BLaER1 (cell line): ENCODE data around the gene EYS.

ENCODE experiments used
- H3K27ac ChIP-seq: shearing (Covaris generic); formaldehyde crosslinking; 2 replicates; pipeline ENCODE4 v1.8.1; 2022
- H3K27me3 ChIP-seq: shearing (Covaris generic); formaldehyde crosslinking; 2 replicates; pipeline ENCODE4 v1.8.1; 2022
- H3K36me3 ChIP-seq: shearing (Covaris generic); formaldehyde crosslinking; 2 replicates; pipeline ENCODE4 v1.8.1; 2022
- H3K4me1 ChIP-seq: shearing (Covaris generic); formaldehyde crosslinking; 2 replicates; pipeline ENCODE4 v1.8.1; 2022
- H3K4me2 ChIP-seq: shearing (Covaris generic); formaldehyde crosslinking; 2 replicates; pipeline ENCODE4 v1.8.1; 2022
- H3K4me3 ChIP-seq: shearing (Covaris generic); formaldehyde crosslinking; 2 replicates; pipeline ENCODE4 v1.8.1; 2022
- H3K9ac ChIP-seq: shearing (Covaris generic); formaldehyde crosslinking; 2 replicates; pipeline ENCODE4 v1.8.1; 2022
- H3K9me3 ChIP-seq: shearing (Covaris generic); formaldehyde crosslinking; 2 replicates; pipeline ENCODE4 v1.8.1; 2022
- H4K20me1 ChIP-seq: shearing (Covaris generic); formaldehyde crosslinking; 2 replicates; pipeline ENCODE4 v1.8.1; 2022
- Cebpa-rat ChIP-seq: shearing (Covaris generic); IDR thresholded peaks from 2 replicates; pipeline ENCODE4 v1.8.1; 2022

Gene EYS

GRCh38 chr6:63795826-63796225, 1911.2 kb downstream of the EYS start:
- TF ChIP-seq Cebpa-rat, result no peak
- Histone ChIP-seq H3K36me3 (no peaks in the 10 kb centered on the region), H3K4me2 (peak overlapping the region; percentile 58), H3K4me1 (peaks cover 35% of the 10 kb centered on the region), H4K20me1 (no peaks in the 10 kb centered on the region), H3K27ac (no peak overlapping the region), H3K27me3 (no peaks in the 10 kb centered on the region), H3K9ac (no peak overlapping the region), H3K4me3 (no peak overlapping the region), H3K9me3 (no peaks in the 10 kb centered on the region)

DNA sequence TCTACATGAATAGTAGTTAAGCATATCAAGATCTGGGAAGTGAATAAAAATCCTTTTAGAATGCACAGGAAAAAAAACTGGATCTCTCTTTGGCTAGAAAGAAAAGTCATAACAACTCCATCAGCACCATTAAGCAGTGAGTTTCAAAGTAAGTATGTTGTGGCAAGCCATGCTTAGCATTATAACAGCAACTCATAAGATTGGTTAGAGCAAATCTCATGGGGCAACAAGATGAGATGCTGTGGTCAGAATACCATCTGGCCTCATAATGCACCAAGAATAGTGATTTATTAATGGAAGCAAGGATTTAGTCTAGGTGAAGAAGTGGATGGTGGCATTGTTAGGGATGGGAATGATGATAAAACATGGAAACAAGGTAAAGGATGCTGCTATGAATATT, 1912.0 kb downstream of the EYS start:
- no peaks in the 10 kb centered on the region for H3K9me3 ChIP-seq
- no peak for TF ChIP-seq Cebpa-rat
- no peak overlapping the region for H3K9ac ChIP-seq
- H4K20me1 ChIP-seq, result no peaks in the 10 kb centered on the region
- H3K4me1 ChIP-seq, result peaks cover 35% of the 10 kb centered on the region
- H3K27ac ChIP-seq, result no peak overlapping the region
- H3K36me3 ChIP-seq, result no peaks in the 10 kb centered on the region
- H3K4me3 ChIP-seq, result no peak overlapping the region
- H3K27me3 ChIP-seq, result no peaks in the 10 kb centered on the region
- peak overlapping the region; percentile 58 for H3K4me2 ChIP-seq

DNA sequence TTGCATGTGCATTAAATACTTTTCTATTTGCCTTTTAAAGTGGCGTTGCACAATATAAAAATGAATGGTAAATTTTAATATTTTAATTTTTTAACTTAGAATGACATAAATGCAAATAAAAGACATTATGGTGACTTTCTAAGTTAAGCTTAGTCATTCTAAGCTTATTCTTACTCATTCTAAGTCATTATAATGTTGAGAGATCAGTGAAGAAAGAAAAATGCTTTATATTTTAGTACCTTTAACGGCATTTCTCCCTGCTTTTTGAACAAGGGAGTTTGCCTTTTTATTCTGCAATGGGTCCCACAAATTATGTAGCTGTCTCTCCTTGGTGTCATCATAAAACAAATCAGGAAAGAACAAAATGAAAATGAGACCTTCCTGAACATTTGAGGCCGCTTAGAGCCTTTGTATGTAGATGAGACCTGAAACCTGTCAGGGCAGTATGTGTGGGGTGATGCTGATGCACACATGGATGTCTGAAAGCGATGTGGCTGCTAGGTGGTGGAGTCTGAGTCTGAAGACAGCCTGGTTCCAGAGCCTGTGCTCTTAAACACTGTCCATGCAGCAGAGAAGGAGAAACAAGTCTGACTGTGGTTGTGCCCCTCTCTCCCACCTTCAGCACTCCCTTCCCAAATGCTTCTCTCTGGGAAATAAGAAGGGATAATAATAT, 1913.4 kb downstream of the EYS start:
- Histone ChIP-seq H3K4me2 (peak overlapping the region; percentile 58; the same call in 1 of the 2 replicates), H3K4me3 (no peak overlapping the region), H3K27ac (no peak overlapping the region), H3K9me3 (no peaks in the 10 kb centered on the region), H3K36me3 (no peaks in the 10 kb centered on the region), H3K27me3 (no peaks in the 10 kb centered on the region), H3K4me1 (peaks cover 35% of the 10 kb centered on the region), H3K9ac (no peak overlapping the region), H4K20me1 (no peaks in the 10 kb centered on the region)
- no peak for TF ChIP-seq Cebpa-rat

DNA sequence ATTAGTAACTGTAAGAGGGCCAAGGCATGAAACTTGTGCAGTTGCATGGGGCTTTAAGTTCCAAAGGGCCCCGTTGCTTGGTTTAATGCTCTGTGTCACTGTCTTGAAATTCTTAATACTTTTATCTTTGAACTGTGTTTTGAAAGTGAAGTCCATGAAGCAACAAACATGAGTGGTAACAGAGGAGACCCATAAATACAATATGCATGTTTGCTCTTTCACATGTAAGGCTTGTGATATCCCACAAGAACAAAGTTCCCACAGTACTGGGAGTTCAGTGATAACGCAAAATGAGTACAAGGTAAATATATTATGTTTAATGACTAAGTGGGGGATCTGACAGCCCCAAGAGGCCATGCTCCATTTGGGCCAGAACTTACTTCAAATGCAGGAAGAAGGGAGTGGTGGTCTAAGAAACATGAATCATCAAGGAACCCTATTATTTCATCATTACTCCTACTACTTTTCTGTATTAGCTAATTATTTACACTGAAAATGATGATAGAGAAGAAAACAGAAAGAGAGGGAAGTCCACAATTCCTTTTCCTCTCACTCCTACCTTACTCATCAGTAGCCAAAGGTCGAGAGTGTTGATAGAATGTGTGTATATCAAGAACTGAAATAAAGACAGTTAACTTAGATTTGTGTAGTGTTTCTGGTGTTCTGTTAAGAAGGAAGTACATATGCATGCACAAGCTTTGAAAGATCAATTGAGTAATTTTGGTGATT, 1914.1 kb downstream of the EYS start:
- Histone ChIP-seq H3K4me2 (no peak overlapping the region), H3K9ac (no peak overlapping the region), H3K4me1 (peaks cover 29% of the 10 kb centered on the region), H3K36me3 (no peaks in the 10 kb centered on the region), H3K9me3 (no peaks in the 10 kb centered on the region), H3K27me3 (no peaks in the 10 kb centered on the region), H3K4me3 (no peak overlapping the region), H4K20me1 (no peaks in the 10 kb centered on the region), H3K27ac (no peak overlapping the region)
- no peak for TF ChIP-seq Cebpa-rat

DNA sequence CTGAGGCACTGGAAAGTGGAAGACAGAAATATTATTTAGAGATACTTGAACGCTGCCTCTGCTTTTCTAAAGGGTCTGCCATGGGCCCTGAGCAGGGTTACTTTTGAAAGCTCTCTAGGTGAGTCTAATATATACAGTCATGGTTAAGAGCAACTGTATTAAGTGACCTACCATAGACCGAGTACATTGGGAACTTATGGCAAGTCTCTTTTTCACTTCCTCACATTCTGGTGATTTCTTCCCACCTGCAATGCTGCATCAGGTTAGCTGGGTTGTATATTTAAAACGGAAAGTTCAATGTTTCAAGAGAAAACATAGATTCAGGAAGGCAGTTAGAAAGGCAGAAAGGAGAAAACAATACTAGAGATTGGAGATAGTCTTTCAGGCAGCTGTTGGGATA, 1916.7 kb downstream of the EYS start:
- H3K4me1 ChIP-seq, result peaks cover 18% of the 10 kb centered on the region
- H4K20me1 ChIP-seq, result no peaks in the 10 kb centered on the region
- no peak overlapping the region for H3K9ac ChIP-seq
- H3K9me3 ChIP-seq, result no peaks in the 10 kb centered on the region
- H3K4me3 ChIP-seq, result no peak overlapping the region
- no peaks in the 10 kb centered on the region for H3K27me3 ChIP-seq
- TF ChIP-seq Cebpa-rat, result no peak
- no peaks in the 10 kb centered on the region for H3K36me3 ChIP-seq
- H3K4me2 ChIP-seq, result no peak overlapping the region
- no peak overlapping the region for H3K27ac ChIP-seq

- no peak overlapping the region for H3K4me2 ChIP-seq
- no peak for TF ChIP-seq Cebpa-rat
- no peaks in the 10 kb centered on the region for H4K20me1 ChIP-seq
- H3K27ac ChIP-seq, result no peak overlapping the region
- H3K9me3 ChIP-seq, result no peaks in the 10 kb centered on the region
- H3K4me3 ChIP-seq, result no peak overlapping the region
- no peaks in the 10 kb centered on the region for H3K27me3 ChIP-seq
- H3K4me1 ChIP-seq, result peaks cover 18% of the 10 kb centered on the region
- no peaks in the 10 kb centered on the region for H3K36me3 ChIP-seq
- no peak overlapping the region for H3K9ac ChIP-seq
Measured at GRCh38 chr6:63789699-63790098, 1917.3 kb downstream of the EYS start.

- no peaks in the 10 kb centered on the region for H4K20me1 ChIP-seq
- no peak overlapping the region for H3K4me3 ChIP-seq
- H3K36me3 ChIP-seq, result no peaks in the 10 kb centered on the region
- no peak overlapping the region for H3K4me2 ChIP-seq
- TF ChIP-seq Cebpa-rat, result no peak
- H3K9me3 ChIP-seq, result no peaks in the 10 kb centered on the region
- H3K4me1 ChIP-seq, result peaks cover 18% of the 10 kb centered on the region
- H3K27ac ChIP-seq, result no peak overlapping the region
- H3K9ac ChIP-seq, result no peak overlapping the region
- H3K27me3 ChIP-seq, result no peaks in the 10 kb centered on the region
Measured at GRCh38 chr6:63788569-63788968, 1918.5 kb downstream of the EYS start.

GRCh38 chr6:63787021-63787420, 1920.0 kb downstream of the EYS start:
- no peak overlapping the region for H3K27ac ChIP-seq
- H4K20me1 ChIP-seq, result no peaks in the 10 kb centered on the region
- H3K9me3 ChIP-seq, result no peaks in the 10 kb centered on the region
- no peak overlapping the region for H3K9ac ChIP-seq
- no peak overlapping the region for H3K4me2 ChIP-seq
- no peak for TF ChIP-seq Cebpa-rat
- peaks cover 24% of the 10 kb centered on the region for H3K4me1 ChIP-seq
- no peaks in the 10 kb centered on the region for H3K36me3 ChIP-seq
- H3K27me3 ChIP-seq, result no peaks in the 10 kb centered on the region
- no peak overlapping the region for H3K4me3 ChIP-seq

DNA sequence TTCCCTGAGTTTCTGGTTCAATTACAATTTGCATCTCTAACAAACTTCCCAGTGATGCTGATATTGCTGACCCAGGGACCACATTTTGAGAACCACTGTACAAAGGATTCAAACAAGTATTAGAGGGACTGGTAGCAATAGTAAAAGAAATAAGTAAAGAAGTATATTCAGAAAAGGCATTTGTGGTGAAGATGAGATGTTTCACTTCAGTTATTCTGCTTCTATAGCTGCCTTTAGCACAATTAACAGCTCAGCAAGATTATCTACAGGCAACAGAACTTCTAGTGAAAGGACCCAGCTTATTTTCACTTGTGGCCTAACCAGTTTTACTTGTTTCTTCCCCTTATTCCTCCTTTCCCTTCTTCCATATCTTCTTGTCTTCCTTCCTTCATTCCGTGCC, 1922.0 kb downstream of the EYS start:
- Histone ChIP-seq H3K36me3 (no peaks in the 10 kb centered on the region), H3K27me3 (no peaks in the 10 kb centered on the region), H3K9ac (no peak overlapping the region), H3K4me3 (no peak overlapping the region), H4K20me1 (no peaks in the 10 kb centered on the region), H3K9me3 (peaks cover 7% of the 10 kb centered on the region), H3K4me2 (peak overlapping the region; percentile 56), H3K4me1 (peaks cover 24% of the 10 kb centered on the region), H3K27ac (no peak overlapping the region)
- no peak for TF ChIP-seq Cebpa-rat

- Histone ChIP-seq H3K27ac (no peak overlapping the region), H3K4me3 (no peak overlapping the region), H3K9ac (no peak overlapping the region), H3K9me3 (peaks cover 8% of the 10 kb centered on the region), H3K36me3 (no peaks in the 10 kb centered on the region), H3K4me2 (no peak overlapping the region), H3K27me3 (no peaks in the 10 kb centered on the region), H4K20me1 (no peaks in the 10 kb centered on the region), H3K4me1 (peaks cover 24% of the 10 kb centered on the region)
- TF ChIP-seq Cebpa-rat, result no peak
Measured at GRCh38 chr6:63783096-63783495, 1923.9 kb downstream of the EYS start.
